Activated CD4-positive, alpha-beta T cell treated with anti-CD3 and anti-CD28 coated beads for 36 hours (primary cell): ENCODE measurements around the gene MRPL34. TPM values are rescaled to one million over a fixed set of nuclear protein-coding genes. Genes with fewer than 3 reads are reported as not detected.

ENCODE experiments used
- ATAC-seq: fragments of 200-7000 bp; cut with Tn5 transposase; one replicate; pipeline ENCODE4 v1.10.0; 2021; ENCODE audit warnings: mild to moderate bottlenecking, moderate library complexity
- CTCF ChIA-PET: fragments of 350-600 bp; sonication (Branson Sonifier 250); formaldehyde crosslinking; loops from one replicate; lab custom pipeline; 2021; ENCODE audit warnings: antibody characterized with exemption; lab: Charles Lee
- POLR2A ChIA-PET: fragments of 350-600 bp; sonication (Branson Sonifier 250); formaldehyde crosslinking; loops from one replicate; lab custom pipeline; 2021; ENCODE audit warnings: antibody characterized with exemption, inconsistent platforms; lab: Charles Lee
- DNase-seq: peaks from one replicate; pipeline ENCODE4 v3.0.0-alpha.2; 2020
- H3K27ac Mint-ChIP-seq: one replicate; pipeline ENCODE4 v1.8.0; 2021; ENCODE audit warnings: mixed read lengths
- H3K27me3 Mint-ChIP-seq: one replicate; pipeline ENCODE4 v1.8.0; 2021; ENCODE audit warnings: mixed read lengths
- H3K36me3 Mint-ChIP-seq: one replicate; pipeline ENCODE4 v1.8.0; 2021; ENCODE audit warnings: low read depth, mixed read lengths
- H3K4me1 Mint-ChIP-seq: one replicate; pipeline ENCODE4 v1.8.0; 2021; ENCODE audit warnings: mixed read lengths
- H3K4me3 Mint-ChIP-seq: one replicate; pipeline ENCODE4 v1.8.0; 2021; ENCODE audit warnings: mild to moderate bottlenecking, moderate library complexity, mixed read lengths
- H3K9me3 Mint-ChIP-seq: one replicate; pipeline ENCODE4 v1.8.0; 2021; ENCODE audit warnings: low read depth, mixed read lengths
- intact Hi-C, 2 experiments: fragments of 100-400 bp; cut with DNase I in 1 of 2; cut with micrococcal nuclease in 1 of 2; formaldehyde crosslinking; loops; one replicate each; pipeline versions ENCODE4 v1.14.2 to v1.15.1; 2022 to 2024; cut with DNase I, micrococcal nuclease
- total RNA-seq, 2 experiments: library from RNA; stranded (reverse); gene quantifications; one replicate each; pipeline ENCODE4 v1.2.3, GENCODE V29; 2021

Gene MRPL34
- total RNA-seq, 2 experiments from 2014 or later: 72.0 to 88.6 TPM

- intact Hi-C loops: no loop called here
Observed at GRCh38 chr19:17300992-17301619, 4.6 kb upstream of the MRPL34 start.

GRCh38 chr19:17302391-17303166, 3.1 kb upstream of the MRPL34 start:
- Mint-ChIP-seq H3K27ac (peak overlapping the region; percentile 31), H3K4me3 (peak overlapping the region; percentile 63), H3K36me3 (peaks cover 6% of the 10 kb centered on the region), H3K9me3 (no peaks in the 10 kb centered on the region), H3K27me3 (no peaks in the 10 kb centered on the region), H3K4me1 (peaks cover 30% of the 10 kb centered on the region)
- ChIA-PET POLR2A (no interaction called here), CTCF (interaction anchor here (0.6 to 5.1 kb wide), 3 partner anchors 9 to 84 kb away, joined by 3 to 24 read pairs (median 4); no protein-coding TSS in a partner anchor)
- DNase-seq (no peak), ATAC-seq (no peak)
- intact Hi-C loops: loop anchor here (1.0 kb wide), 1 partner anchor 10 kb away; no protein-coding TSS in a partner anchor

More at GRCh38 chr19:17300992-17301619, 4.6 kb upstream of the MRPL34 start:
- ChIA-PET POLR2A (no interaction called here), CTCF (interaction anchor here (0.6 kb wide), 1 partner anchor 90 kb away, joined by 3 read pairs; no protein-coding TSS in a partner anchor)
- H3K27ac Mint-ChIP-seq: no peak overlapping the region
- no peak for ATAC-seq
- no peaks in the 10 kb centered on the region for H3K9me3 Mint-ChIP-seq
- H3K27me3 Mint-ChIP-seq: no peaks in the 10 kb centered on the region
- H3K4me1 Mint-ChIP-seq: peaks cover 25% of the 10 kb centered on the region
- no peak overlapping the region for H3K4me3 Mint-ChIP-seq
- H3K36me3 Mint-ChIP-seq: peaks cover 10% of the 10 kb centered on the region
- no peak for DNase-seq

GRCh38 chr19:17303167-17303939, 2.3 kb upstream of the MRPL34 start, which contains the start of gene ABHD8:
ABHD8 (minus strand) TSS chr19:17303425; CDS start chr19:17301616, 1,809 bp downstream.
- H3K4me1 Mint-ChIP-seq: peaks cover 35% of the 10 kb centered on the region
- intact Hi-C loops: loop anchor here (1.0 kb wide), 1 partner anchor 11 kb away; no protein-coding TSS in a partner anchor
- CTCF ChIA-PET: interaction anchor here (0.6 to 5.1 kb wide), 8 partner anchors 10 to 1893 kb away, joined by 3 to 24 read pairs (median 4); no protein-coding TSS in a partner anchor
- H3K27me3 Mint-ChIP-seq: no peaks in the 10 kb centered on the region
- no peaks in the 10 kb centered on the region for H3K9me3 Mint-ChIP-seq
- ATAC-seq (peak; percentile 79), DNase-seq (peak; percentile 97)
- H3K4me3 Mint-ChIP-seq: peak within 1 kb of the TSS; percentile 63
- H3K27ac Mint-ChIP-seq: peak within 1 kb of the TSS; percentile 47
- peaks cover 3% of the 10 kb centered on the region for H3K36me3 Mint-ChIP-seq
- POLR2A ChIA-PET: interaction anchor here (0.6 kb wide), 1 partner anchor 83 kb away, joined by 3 read pairs; no protein-coding TSS in a partner anchor

GRCh38 chr19:17303940-17304267, 1.8 kb upstream of the MRPL34 start:
- intact Hi-C loops: loop anchor here (1.0 to 2.0 kb wide), 2 partner anchors 12 to 643 kb away; partner anchors contain the start of genes SMIM7 (in 1 of the 2) and TMEM38A (in 1 of the 2)
- Mint-ChIP-seq H3K4me3 (peak overlapping the region; percentile 63), H3K36me3 (peaks cover 1% of the 10 kb centered on the region), H3K27me3 (no peaks in the 10 kb centered on the region), H3K9me3 (no peaks in the 10 kb centered on the region), H3K27ac (peak overlapping the region; percentile 47), H3K4me1 (peaks cover 35% of the 10 kb centered on the region)
- ATAC-seq (no peak), DNase-seq (no peak)
- POLR2A ChIA-PET: interaction anchor here (0.6 kb wide), 1 partner anchor 83 kb away, joined by 3 read pairs; no protein-coding TSS in a partner anchor
- CTCF ChIA-PET: interaction anchor here (0.6 to 5.1 kb wide), 7 partner anchors 11 to 1894 kb away, joined by 3 to 24 read pairs (median 4); no protein-coding TSS in a partner anchor

- intact Hi-C loops: loop anchor here (1.0 to 5.0 kb wide), 6 partner anchors 37 to 762 kb away; partner anchors contain the start of genes BABAM1 (in 2 of the 2), CHERP (in 1 of the 2), HAUS8 (in 1 of the 2) and MYO9B (in 1 of the 2)
- Mint-ChIP-seq H3K4me1 (peaks cover 39% of the 10 kb centered on the region), H3K9me3 (no peaks in the 10 kb centered on the region), H3K4me3 (peak overlapping the region; percentile 86), H3K36me3 (peaks cover 1% of the 10 kb centered on the region), H3K27me3 (no peaks in the 10 kb centered on the region), H3K27ac (peak overlapping the region; percentile 85)
- no peak for ATAC-seq
- no peak for DNase-seq
- ChIA-PET POLR2A (interaction anchor here (0.6 to 0.9 kb wide), 3 partner anchors 12 to 65 kb away, joined by 3 to 12 read pairs (median 3); no protein-coding TSS in a partner anchor), CTCF (interaction anchor here (0.6 to 5.1 kb wide), 10 partner anchors 11 to 1895 kb away, joined by 3 to 24 read pairs (median 4); partner anchors contain the start of genes BABAM1 and MVB12A)
Observed at GRCh38 chr19:17304386-17305215, 1.1 kb upstream of the MRPL34 start.

- Mint-ChIP-seq H3K4me1 (peaks cover 41% of the 10 kb centered on the region), H3K36me3 (peaks cover 1% of the 10 kb centered on the region), H3K27ac (peak overlapping the region; percentile 85), H3K9me3 (no peaks in the 10 kb centered on the region), H3K27me3 (no peaks in the 10 kb centered on the region), H3K4me3 (peak overlapping the region; percentile 86)
- POLR2A ChIA-PET: interaction anchor here (0.6 to 0.9 kb wide), 3 partner anchors 12 to 64 kb away, joined by 3 to 12 read pairs (median 3); no protein-coding TSS in a partner anchor
- DNase-seq (no peak), ATAC-seq (no peak)
- CTCF ChIA-PET: interaction anchor here (0.7 to 5.1 kb wide), 8 partner anchors 12 to 114 kb away, joined by 3 to 24 read pairs (median 6); partner anchors contain the start of genes BABAM1 and MVB12A
- intact Hi-C loops: loop anchor here (1.0 to 5.0 kb wide), 6 partner anchors 38 to 763 kb away; partner anchors contain the start of genes BABAM1 (in 2 of the 2), CHERP (in 1 of the 2), HAUS8 (in 1 of the 2) and MYO9B (in 1 of the 2)
Observed at GRCh38 chr19:17305216-17305516, 506 bp upstream of the MRPL34 start.

GRCh38 chr19:17306285-17306714, 628 bp downstream of the MRPL34 start:
- ATAC-seq (no peak), DNase-seq (no peak)
- peak overlapping the region; percentile 92 for H3K27ac Mint-ChIP-seq
- no peaks in the 10 kb centered on the region for H3K27me3 Mint-ChIP-seq
- intact Hi-C loops: loop anchor here in 1 of 2 experiments (5.0 kb wide), 1 partner anchor 764 kb away; the partner anchor contains the start of gene CHERP
- peak overlapping the region; percentile 86 for H3K4me3 Mint-ChIP-seq
- ChIA-PET POLR2A (no interaction called here), CTCF (interaction anchor here (0.9 to 5.1 kb wide), 4 partner anchors 13 to 83 kb away, joined by 3 to 24 read pairs (median 7); partner anchors contain the start of gene BABAM1)
- peaks cover 1% of the 10 kb centered on the region for H3K36me3 Mint-ChIP-seq
- H3K9me3 Mint-ChIP-seq: no peaks in the 10 kb centered on the region
- H3K4me1 Mint-ChIP-seq: peaks cover 51% of the 10 kb centered on the region

- Mint-ChIP-seq H3K4me3 (peak overlapping the region; percentile 86), H3K36me3 (peaks cover 6% of the 10 kb centered on the region), H3K27me3 (no peaks in the 10 kb centered on the region), H3K9me3 (no peaks in the 10 kb centered on the region), H3K27ac (peak overlapping the region; percentile 1), H3K4me1 (peaks cover 49% of the 10 kb centered on the region)
- DNase-seq (no peak), ATAC-seq (no peak)
- POLR2A ChIA-PET: interaction anchor here (0.7 to 1.8 kb wide), 2 partner anchors 27 to 34 kb away, joined by 3 to 11 read pairs; partner anchors contain the start of gene ANO8
- CTCF ChIA-PET: interaction anchor here (0.6 to 3.6 kb wide), 4 partner anchors 28 to 154 kb away, joined by 3 to 13 read pairs (median 4); no protein-coding TSS in a partner anchor
- intact Hi-C loops: loop anchor here in 1 of 2 experiments (2.0 to 5.0 kb wide), 2 partner anchors 83 to 766 kb away; partner anchors contain the start of gene CHERP
Observed at GRCh38 chr19:17307876-17308377, 2.3 kb downstream of the MRPL34 start.
